Measurements from ENCODE around the gene CHI3L1. TPM values are rescaled to one million over a fixed set of nuclear protein-coding genes. Genes with fewer than 3 reads are reported as not detected.

The CHI3L1 gene
- total RNA-seq, 1 donor from 2014 or later = not detected

GRCh38 chr1:203136409-203137042 is 50.0 kb downstream of the CHI3L1 start:
- H3K4me1 Mint-ChIP-seq = no peaks in the 10 kb centered on the region
- no peaks in the 10 kb centered on the region for H3K27me3 Mint-ChIP-seq (ENCODE audit: low read depth)
- H3K9me3 Mint-ChIP-seq = no peaks in the 10 kb centered on the region
- DNase-seq (ENCODE audit: low read depth, low spot score) = no peak
- no peak overlapping the region for H3K27ac Mint-ChIP-seq (ENCODE audit: unreplicated experiment)
- no peaks in the 10 kb centered on the region for H3K36me3 Mint-ChIP-seq (ENCODE audit: low read depth)
- H3K4me3 Mint-ChIP-seq = no peak overlapping the region
- TF ChIP-seq, protein P1, sequence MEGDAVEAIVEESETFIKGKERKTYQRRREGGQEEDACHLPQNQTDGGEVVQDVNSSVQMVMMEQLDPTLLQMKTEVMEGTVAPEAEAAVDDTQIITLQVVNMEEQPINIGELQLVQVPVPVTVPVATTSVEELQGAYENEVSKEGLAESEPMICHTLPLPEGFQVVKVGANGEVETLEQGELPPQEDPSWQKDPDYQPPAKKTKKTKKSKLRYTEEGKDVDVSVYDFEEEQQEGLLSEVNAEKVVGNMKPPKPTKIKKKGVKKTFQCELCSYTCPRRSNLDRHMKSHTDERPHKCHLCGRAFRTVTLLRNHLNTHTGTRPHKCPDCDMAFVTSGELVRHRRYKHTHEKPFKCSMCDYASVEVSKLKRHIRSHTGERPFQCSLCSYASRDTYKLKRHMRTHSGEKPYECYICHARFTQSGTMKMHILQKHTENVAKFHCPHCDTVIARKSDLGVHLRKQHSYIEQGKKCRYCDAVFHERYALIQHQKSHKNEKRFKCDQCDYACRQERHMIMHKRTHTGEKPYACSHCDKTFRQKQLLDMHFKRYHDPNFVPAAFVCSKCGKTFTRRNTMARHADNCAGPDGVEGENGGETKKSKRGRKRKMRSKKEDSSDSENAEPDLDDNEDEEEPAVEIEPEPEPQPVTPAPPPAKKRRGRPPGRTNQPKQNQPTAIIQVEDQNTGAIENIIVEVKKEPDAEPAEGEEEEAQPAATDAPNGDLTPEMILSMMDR (conservative IDR thresholded peaks at IDR 0.05) = no peak

- TF ChIP-seq, protein P1 (conservative IDR thresholded peaks at IDR 0.05) = no peak
- no peak for DNase-seq (ENCODE audit: low read depth, low spot score)
- Mint-ChIP-seq H3K4me3 (no peak overlapping the region), H3K4me1 (no peaks in the 10 kb centered on the region), H3K36me3 (ENCODE audit: low read depth) (no peaks in the 10 kb centered on the region), H3K9me3 (no peaks in the 10 kb centered on the region), H3K27ac (ENCODE audit: unreplicated experiment) (no peak overlapping the region), H3K27me3 (ENCODE audit: low read depth) (no peaks in the 10 kb centered on the region)
Measured at GRCh38 chr1:203135636-203136305, 50.7 kb downstream of the CHI3L1 start.

- DNase-seq (ENCODE audit: low read depth, low spot score) = no peak
- Mint-ChIP-seq H3K27me3 (ENCODE audit: low read depth) (peaks cover 9% of the 10 kb centered on the region), H3K4me3 (no peak overlapping the region), H3K9me3 (no peaks in the 10 kb centered on the region), H3K27ac (ENCODE audit: unreplicated experiment) (peak overlapping the region; percentile 57), H3K36me3 (ENCODE audit: low read depth) (no peaks in the 10 kb centered on the region), H3K4me1 (no peaks in the 10 kb centered on the region)
- TF ChIP-seq, protein P1 (conservative IDR thresholded peaks at IDR 0.05) = no peak
Measured at GRCh38 chr1:203133970-203134725, 52.4 kb downstream of the CHI3L1 start.

GRCh38 chr1:203131548-203132200 is 54.8 kb downstream of the CHI3L1 start:
- Mint-ChIP-seq H3K36me3 (ENCODE audit: low read depth) (no peaks in the 10 kb centered on the region), H3K27ac (ENCODE audit: unreplicated experiment) (no peak overlapping the region), H3K9me3 (no peaks in the 10 kb centered on the region), H3K27me3 (ENCODE audit: low read depth) (peaks cover 29% of the 10 kb centered on the region), H3K4me3 (no peak overlapping the region), H3K4me1 (peaks cover 15% of the 10 kb centered on the region)
- TF ChIP-seq, protein P1 (conservative IDR thresholded peaks at IDR 0.05) = no peak
- no peak for DNase-seq (ENCODE audit: low read depth, low spot score)

- H3K27me3 Mint-ChIP-seq (ENCODE audit: low read depth) = peaks cover 40% of the 10 kb centered on the region
- no peak overlapping the region for H3K4me3 Mint-ChIP-seq
- no peaks in the 10 kb centered on the region for H3K9me3 Mint-ChIP-seq
- peaks cover 16% of the 10 kb centered on the region for H3K4me1 Mint-ChIP-seq
- H3K27ac Mint-ChIP-seq (ENCODE audit: unreplicated experiment) = no peak overlapping the region
- H3K36me3 Mint-ChIP-seq (ENCODE audit: low read depth) = no peaks in the 10 kb centered on the region
- DNase-seq (ENCODE audit: low read depth, low spot score) = no peak
- TF ChIP-seq, protein P1 (conservative IDR thresholded peaks at IDR 0.05) = no peak
Measured at GRCh38 chr1:203130358-203130985, 56.0 kb downstream of the CHI3L1 start.
